GM19397 (cell line): Measurements from ENCODE around the gene CHST6.
"Not testable (repeated sequence)": the region's sequence is repeated elsewhere in the genome, so short reads cannot be mapped to it uniquely, and the experiment has no call there.

Experiments used
- ATAC-seq: cut with Tn5 transposase; IDR thresholded peaks from one replicate; pipeline ENCODE4 v1.9.1; 2021; ENCODE audit warnings: mild to moderate bottlenecking, moderate library complexity; ENCODE audit not compliant: unreplicated experiment

Gene CHST6

GRCh38 chr16:75452464-75453190, 42.6 kb downstream of the CHST6 start:
- no peak for ATAC-seq

- ATAC-seq = no peak
These were observed 48.8 kb downstream of the CHST6 start for GRCh38 chr16:75446416-75446815.

DNA sequence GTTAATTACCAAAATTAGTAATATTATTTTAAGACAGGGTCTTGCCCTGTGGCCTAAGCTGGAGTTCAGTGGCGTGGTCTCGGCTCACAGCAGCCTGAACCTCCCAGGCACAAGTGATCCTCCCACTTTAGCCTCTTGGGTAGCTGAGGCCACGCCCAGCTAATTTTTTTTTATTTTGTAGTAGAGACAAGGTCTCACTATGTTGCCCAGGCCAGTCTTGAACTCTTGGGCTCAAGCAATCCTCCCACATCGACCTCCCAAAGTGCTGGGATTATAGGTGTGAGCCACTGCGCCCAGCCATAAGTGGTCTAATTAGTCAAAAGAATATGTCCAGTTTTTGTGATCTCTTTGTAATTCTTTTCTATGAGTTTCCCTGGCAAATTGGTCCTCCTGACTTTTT, 49.9 kb downstream of the CHST6 start:
- no peak for ATAC-seq

- no peak for ATAC-seq
These were observed 51.9 kb downstream of the CHST6 start for GRCh38 chr16:75443298-75443697.

- ATAC-seq = peak; percentile 64
These were observed 61.4 kb downstream of the CHST6 start for GRCh38 chr16:75433732-75434413.

GRCh38 chr16:75432828-75433731, 62.2 kb downstream of the CHST6 start, which contains the start of gene CFDP1:
TSS of gene CFDP1 (minus strand) at chr16:75433503. CDS start at chr16:75433352, 151 bp downstream.
- peak; percentile 96 for ATAC-seq

DNA sequence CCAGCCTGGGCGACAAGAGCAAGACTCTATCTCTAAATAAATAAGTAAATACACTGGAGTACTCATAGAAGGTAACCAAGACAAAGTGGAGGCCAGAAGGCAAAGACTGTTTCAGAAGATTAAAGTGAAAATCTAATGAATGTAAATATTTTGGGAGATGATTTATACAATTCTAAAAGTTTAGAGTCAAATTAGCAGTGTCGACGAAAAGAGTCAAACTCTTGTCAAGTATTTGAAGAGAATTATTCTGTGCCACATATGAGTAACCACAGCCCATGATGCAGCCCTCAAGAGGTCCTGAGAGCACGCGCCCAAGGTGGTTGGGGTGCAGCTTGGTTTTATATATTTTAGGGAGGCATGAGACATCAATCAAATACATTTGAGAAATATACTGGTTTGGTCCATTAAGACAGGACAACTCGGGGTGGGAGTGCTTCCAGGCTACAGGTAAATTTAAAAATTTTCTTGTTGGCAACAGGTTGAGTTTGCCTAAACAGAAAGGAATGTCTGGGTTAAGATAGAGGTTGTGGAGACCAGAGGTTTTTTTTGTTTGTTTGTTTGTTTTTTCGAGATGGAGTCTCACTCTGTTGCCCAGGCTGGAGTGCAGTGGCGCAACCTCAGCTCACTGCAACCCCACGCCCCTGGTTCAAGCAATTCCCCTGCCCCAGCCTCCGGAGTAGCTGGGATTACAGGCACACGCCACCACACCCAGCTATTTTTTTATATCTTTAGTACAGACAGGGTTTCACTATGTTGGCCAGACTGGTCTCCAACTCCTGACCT, 65.4 kb downstream of the CHST6 start:
- ATAC-seq = no peak

GRCh38 chr16:75426524-75426923, 68.7 kb downstream of the CHST6 start:
- not testable (repeated sequence) for ATAC-seq

GRCh38 chr16:75424105-75424762, 71.0 kb downstream of the CHST6 start:
- not testable (repeated sequence) for ATAC-seq

DNA sequence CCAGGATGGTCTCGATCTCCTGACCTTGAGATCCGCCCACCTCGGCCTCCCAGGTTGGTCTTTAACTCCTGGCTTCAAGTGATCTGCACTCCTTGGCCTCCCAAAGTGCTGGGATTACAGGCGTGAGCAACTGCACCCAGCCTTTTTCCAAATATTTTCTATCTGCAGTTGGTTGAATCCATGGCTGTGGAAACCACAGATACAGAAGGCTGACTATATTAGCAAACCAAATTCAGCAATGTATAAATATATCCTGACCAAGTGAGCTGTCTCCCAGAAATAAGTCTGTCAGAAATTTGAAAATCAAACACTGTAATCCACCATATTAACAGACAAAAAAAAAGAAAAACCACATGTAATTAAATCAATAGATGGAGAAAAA, 71.5 kb downstream of the CHST6 start:
- ATAC-seq = no peak
